Tibial nerve (tissue), 4 donors: ENCODE results near the gene GRAP.
"Not testable (repeated sequence)": the region's sequence is repeated elsewhere in the genome, so short reads cannot be mapped to it uniquely, and the experiment has no call there.

Experiments
- EP300 ChIP-seq, 2 donors: sonication (generic); formaldehyde crosslinking; IDR thresholded peaks; one replicate each; pipeline ENCODE4 v1.6.1; 2017; ENCODE audit warnings: antibody characterized with exemption in 2 of 2, mild to moderate bottlenecking in 1 of 2
- POLR2A ChIP-seq, 2 donors: fragments of 450-650 bp; IDR thresholded peaks; one replicate each; pipeline ENCODE4 v1.6.1; 2017; ENCODE audit warnings: antibody characterized with exemption in 2 of 2, mild to moderate bottlenecking in 2 of 2, moderate library complexity in 2 of 2
- TF ChIP-seq, protein P1 (sequence below), 5 experiments: fragments of 200-600 bp in 3 of 5; fragments of 450-650 bp in 2 of 5; sonication (generic) in 3 of 5; IDR thresholded peaks; one replicate each; pipeline ENCODE4 v1.5.1; 2016 to 2019; ENCODE audit warnings: antibody characterized with exemption in 5 of 5, mild to moderate bottlenecking in 3 of 5, moderate library complexity in 2 of 5

DNA sequence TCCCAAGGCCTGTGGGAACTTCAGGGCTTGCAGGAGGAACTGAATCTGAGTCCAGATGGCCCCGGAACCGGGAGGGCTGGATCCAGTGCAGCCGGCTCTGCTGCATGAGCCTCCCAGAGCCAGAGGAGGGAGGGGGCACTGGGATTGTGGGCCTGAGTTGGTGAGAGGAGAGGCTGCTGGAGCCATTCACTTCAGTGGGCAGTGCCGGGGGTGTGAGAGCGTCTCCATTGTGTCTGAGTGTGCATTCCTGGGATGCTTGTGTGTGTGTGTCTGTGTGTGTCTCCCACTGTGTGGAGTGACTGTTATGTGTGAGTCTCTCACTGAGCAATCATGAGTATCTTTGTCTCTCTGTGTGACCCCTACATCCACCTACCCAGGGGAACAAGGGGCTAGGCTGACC is 17.0 kb downstream of the GRAP start:
- not testable (repeated sequence) for TF ChIP-seq POLR2A, EP300 (IDR thresholded peaks at IDR 0.05)
- TF ChIP-seq, protein P1, sequence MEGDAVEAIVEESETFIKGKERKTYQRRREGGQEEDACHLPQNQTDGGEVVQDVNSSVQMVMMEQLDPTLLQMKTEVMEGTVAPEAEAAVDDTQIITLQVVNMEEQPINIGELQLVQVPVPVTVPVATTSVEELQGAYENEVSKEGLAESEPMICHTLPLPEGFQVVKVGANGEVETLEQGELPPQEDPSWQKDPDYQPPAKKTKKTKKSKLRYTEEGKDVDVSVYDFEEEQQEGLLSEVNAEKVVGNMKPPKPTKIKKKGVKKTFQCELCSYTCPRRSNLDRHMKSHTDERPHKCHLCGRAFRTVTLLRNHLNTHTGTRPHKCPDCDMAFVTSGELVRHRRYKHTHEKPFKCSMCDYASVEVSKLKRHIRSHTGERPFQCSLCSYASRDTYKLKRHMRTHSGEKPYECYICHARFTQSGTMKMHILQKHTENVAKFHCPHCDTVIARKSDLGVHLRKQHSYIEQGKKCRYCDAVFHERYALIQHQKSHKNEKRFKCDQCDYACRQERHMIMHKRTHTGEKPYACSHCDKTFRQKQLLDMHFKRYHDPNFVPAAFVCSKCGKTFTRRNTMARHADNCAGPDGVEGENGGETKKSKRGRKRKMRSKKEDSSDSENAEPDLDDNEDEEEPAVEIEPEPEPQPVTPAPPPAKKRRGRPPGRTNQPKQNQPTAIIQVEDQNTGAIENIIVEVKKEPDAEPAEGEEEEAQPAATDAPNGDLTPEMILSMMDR (IDR thresholded peaks at IDR 0.05) = not testable (repeated sequence)
